Astrocyte of the spinal cord (primary cell): Measurements from ENCODE around the gene MTCL1.

Experiments
- DNase-seq: peaks from one replicate; pipeline ENCODE4 v3.0.0; 2011; ENCODE audit warnings: low read depth, low spot score
- H3K4me3 ChIP-seq: 2 replicates; pipeline ENCODE4 v1.5.1; 2011; ENCODE audit warnings: low read depth, mild to moderate bottlenecking, low read length, moderate library complexity
- in situ Hi-C: cut with HindIII; loops from 2 replicates; pipeline ENCODE4 v1.10.0; 2017; ENCODE audit warnings: low sequenced_read_pairs
- TF ChIP-seq, protein P1 (sequence below): IDR thresholded peaks from 2 replicates; pipeline ENCODE4 v1.5.1; 2012; ENCODE audit warnings: low read depth, mild to moderate bottlenecking, low read length, inconsistent platforms

Gene MTCL1

DNA sequence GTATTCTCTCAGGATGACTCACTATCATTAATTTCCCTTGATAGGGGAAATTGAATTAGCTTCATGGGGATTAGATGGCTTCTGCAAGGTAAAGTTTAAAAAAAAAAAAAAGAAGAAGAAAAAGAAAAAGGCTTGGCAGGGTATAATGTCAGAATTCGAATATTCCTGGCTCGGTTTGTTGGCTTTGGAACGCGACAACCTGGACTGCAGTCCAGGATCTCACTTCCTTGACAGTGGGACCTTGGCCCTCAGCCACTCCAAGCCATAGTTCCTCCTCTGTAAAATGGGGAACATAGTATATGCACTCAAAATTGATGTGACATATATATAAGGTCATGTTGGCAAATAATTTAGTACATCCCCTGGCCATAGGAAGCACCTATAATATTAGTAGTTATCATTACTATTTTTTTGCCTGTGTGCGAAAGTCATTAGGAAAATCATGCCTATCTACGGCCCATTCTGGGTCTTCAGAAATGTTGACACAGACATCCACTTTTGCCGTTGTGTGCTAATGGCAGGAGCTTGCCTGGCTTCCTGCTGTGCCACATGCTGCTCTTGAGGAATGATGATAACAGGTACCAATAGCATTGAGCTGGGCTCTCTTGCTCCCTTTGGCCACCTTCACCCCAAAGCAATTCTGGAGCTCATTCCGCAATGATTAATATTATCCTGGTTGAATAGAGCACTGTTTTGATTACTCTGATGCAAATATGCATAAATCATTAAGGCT, 97.9 kb downstream of the MTCL1 start:
- no peak for DNase-seq
- no peak overlapping the region for H3K4me3 ChIP-seq
- in situ Hi-C loops: no loop called here
- TF ChIP-seq, protein P1, sequence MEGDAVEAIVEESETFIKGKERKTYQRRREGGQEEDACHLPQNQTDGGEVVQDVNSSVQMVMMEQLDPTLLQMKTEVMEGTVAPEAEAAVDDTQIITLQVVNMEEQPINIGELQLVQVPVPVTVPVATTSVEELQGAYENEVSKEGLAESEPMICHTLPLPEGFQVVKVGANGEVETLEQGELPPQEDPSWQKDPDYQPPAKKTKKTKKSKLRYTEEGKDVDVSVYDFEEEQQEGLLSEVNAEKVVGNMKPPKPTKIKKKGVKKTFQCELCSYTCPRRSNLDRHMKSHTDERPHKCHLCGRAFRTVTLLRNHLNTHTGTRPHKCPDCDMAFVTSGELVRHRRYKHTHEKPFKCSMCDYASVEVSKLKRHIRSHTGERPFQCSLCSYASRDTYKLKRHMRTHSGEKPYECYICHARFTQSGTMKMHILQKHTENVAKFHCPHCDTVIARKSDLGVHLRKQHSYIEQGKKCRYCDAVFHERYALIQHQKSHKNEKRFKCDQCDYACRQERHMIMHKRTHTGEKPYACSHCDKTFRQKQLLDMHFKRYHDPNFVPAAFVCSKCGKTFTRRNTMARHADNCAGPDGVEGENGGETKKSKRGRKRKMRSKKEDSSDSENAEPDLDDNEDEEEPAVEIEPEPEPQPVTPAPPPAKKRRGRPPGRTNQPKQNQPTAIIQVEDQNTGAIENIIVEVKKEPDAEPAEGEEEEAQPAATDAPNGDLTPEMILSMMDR: no peak

DNA sequence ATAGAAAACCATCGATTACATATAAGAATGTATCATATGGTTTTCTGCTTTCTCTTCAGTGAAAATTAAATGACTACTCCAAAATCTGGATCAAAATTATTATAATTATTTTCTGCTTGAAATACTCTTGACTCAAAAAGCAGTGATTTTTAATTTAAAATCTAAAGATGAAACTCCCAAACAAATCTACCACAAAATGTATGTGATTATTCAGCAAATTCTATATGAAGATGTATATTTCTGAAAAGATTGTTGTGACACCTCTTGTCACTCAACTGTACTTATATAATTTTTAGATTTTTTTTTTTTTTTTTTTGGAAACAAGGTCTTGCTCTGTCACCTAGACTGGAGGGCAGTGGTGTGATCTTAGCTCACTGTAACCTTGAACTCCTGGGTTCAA, 98.6 kb downstream of the MTCL1 start:
- H3K4me3 ChIP-seq: no peak overlapping the region
- DNase-seq: no peak
- in situ Hi-C loops: no loop called here
- TF ChIP-seq, protein P1: no peak

DNA sequence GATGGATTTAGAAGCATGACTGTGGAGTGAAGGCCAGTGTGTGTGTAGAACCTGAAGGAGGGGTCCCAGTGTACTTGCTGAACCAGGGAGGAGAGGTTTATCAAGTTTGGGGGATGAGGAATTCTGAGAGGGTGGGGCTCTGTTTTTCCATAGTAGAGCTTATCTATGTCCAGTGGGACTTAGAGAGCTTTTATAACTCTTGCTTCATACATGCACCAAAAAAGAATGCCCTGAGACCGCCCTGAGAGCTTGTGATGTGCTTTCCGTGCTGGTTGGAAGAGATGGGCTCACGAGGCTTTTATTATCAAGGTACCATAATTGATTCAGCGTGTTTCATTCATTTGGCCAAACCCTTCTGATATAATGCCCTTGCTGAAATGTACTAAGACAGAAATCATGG, 100.2 kb downstream of the MTCL1 start:
- no peak for DNase-seq
- no peak overlapping the region for H3K4me3 ChIP-seq
- TF ChIP-seq, protein P1: no peak
- in situ Hi-C loops: no loop called here

DNA sequence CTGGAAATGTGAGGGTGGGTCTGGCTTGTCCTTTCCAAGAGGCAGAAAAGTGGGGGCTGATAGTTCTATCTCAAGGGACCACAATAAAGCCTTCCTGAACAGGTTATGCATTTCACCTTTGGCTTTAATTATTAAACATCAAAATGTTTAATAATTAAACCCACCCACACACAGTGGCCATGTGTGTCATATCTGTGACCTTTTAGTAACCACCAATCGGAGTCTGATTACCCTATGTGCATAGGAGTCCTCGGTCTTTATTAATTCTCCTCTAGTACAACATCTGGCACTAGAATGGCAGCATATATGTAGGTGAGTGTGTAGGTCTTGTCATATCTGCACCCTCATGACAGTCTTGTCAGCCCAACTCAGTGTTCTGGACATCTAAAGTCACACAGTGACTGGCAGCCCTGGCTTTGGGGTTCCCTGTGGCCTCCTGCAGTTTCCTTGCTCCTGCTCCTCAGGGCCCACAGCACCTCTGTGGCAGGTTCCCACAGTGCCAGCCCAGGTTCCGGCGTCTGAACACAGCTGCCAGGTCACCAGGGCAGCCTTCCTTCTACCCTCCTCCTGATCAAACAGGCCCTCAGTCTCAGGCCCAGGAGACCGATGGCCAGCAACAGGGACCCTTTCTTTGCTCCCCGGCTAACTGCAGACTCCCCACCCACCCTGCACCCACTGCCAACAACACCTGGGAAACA, 100.9 kb downstream of the MTCL1 start:
- in situ Hi-C loops: no loop called here
- DNase-seq: no peak
- TF ChIP-seq, protein P1: no peak

DNA sequence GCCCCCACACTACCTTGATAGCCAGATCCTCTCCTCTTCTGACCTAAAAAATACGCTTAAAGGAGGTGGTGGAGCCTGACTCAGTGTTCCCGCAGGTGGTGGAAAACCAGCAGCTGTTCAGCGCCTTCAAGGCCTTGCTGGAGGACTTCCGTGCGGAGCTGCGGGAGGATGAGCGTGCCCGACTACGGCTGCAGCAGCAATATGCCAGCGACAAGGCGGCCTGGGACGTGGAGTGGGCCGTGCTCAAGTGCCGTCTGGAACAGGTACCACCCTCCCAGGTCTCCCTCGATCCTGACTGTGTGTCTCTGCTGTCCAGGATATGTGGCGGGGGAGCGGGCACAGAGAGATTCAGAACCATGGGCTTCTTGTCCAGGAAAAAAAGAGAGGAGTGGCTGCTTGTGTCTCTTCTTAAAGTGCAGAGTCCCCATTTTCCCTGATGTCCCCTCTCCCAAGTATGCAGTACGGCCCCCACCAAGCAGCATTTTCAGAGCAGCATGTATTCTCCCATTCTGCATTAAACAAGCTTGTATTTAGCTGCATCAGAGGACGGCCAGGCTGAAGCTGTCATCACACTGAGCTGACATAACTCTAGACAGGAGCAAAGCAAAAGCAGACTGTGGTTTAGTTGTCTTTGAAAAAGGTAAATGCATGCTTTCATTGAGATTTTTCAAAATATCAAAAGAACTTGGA, 101.6 kb downstream of the MTCL1 start:
- in situ Hi-C loops: no loop called here
- no peak overlapping the region for H3K4me3 ChIP-seq
- TF ChIP-seq, protein P1: no peak
- no peak for DNase-seq

More for the DNA sequence above, 100.9 kb downstream of the MTCL1 start:
- H3K4me3 ChIP-seq: no peak overlapping the region

DNA sequence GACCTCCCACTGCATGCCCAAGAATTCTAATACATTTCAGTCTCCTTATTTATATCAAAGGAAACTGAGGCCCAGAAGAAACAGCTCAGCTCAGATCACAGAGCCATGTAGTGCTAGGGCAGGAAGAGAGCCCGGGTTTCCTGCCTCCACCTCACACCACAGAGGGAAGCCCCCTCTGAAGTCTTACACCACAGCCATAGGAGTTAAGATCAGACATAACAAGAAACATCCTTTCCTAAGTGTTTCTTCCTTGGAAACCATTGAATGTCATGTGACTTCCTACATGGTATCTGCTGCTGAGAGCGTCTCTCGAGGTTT, 102.1 kb downstream of the MTCL1 start:
- no peak overlapping the region for H3K4me3 ChIP-seq
- no peak for DNase-seq
- in situ Hi-C loops: no loop called here
- TF ChIP-seq, protein P1: no peak
